Measurements from ENCODE around the gene SLC9B1. TPM values are rescaled to one million over a fixed set of nuclear protein-coding genes. Genes with fewer than 3 reads are reported as not detected.
"Not testable (repeated sequence)": the region's sequence is repeated elsewhere in the genome, so short reads cannot be mapped to it uniquely, and the experiment has no call there.

SLC9B1 gene
- total and polyA plus RNA-seq, 4 donors = 0.13 to 1.6 (median 1.6) TPM; not detected in 1

- Histone ChIP-seq H3K27ac (ENCODE audit: low read depth in 1 of 2, low read length in 2 of 2) (no peak overlapping the region), H3K27me3 (ENCODE audit: control insufficient read depth in 1 of 2, insufficient read depth in 2 of 2, low read length in 1 of 2) (no peaks in the 10 kb centered on the region), H3K9me3 (ENCODE audit: control insufficient read depth, low read length) (no peaks in the 10 kb centered on the region), H3K4me3 (ENCODE audit: low read length in 2 of 2) (no peak overlapping the region), H3K36me3 (ENCODE audit: control insufficient read depth in 1 of 2, insufficient read depth in 2 of 2, low read length in 1 of 2) (no peaks in the 10 kb centered on the region), H3K4me1 (ENCODE audit: control insufficient read depth in 1 of 2, insufficient read depth in 2 of 2, low read length in 2 of 2) (no peaks in the 10 kb centered on the region)
- intact Hi-C loops (cut with DNase I) = no loop called here
- ATAC-seq (ENCODE audit: low FRiP score) (no peak), DNase-seq (no peak)
- 91 to 93% methylated on average over 3 of the region's 3 CpGs for WGBS, 2 donors
These were observed 100.6 kb downstream of the SLC9B1 start for GRCh38 chr4:102918859-102919258.

- 53 to 54% methylated on average over 2 of the region's 2 CpGs for WGBS, 2 donors
- DNase-seq = no peak
- H3K9me3 ChIP-seq (ENCODE audit: control insufficient read depth, low read length) = no peaks in the 10 kb centered on the region
- no peaks in the 10 kb centered on the region for H3K27me3 ChIP-seq (ENCODE audit: control insufficient read depth in 1 of 2, insufficient read depth in 2 of 2, low read length in 1 of 2)
- no peaks in the 10 kb centered on the region for H3K4me1 ChIP-seq (ENCODE audit: control insufficient read depth in 1 of 2, insufficient read depth in 2 of 2, low read length in 2 of 2)
- H3K4me3 ChIP-seq (ENCODE audit: low read length in 2 of 2) = no peak overlapping the region
- ATAC-seq (ENCODE audit: low FRiP score) = no peak
- no peaks in the 10 kb centered on the region for H3K36me3 ChIP-seq (ENCODE audit: control insufficient read depth in 1 of 2, insufficient read depth in 2 of 2, low read length in 1 of 2)
- no peak overlapping the region for H3K27ac ChIP-seq (ENCODE audit: low read depth in 1 of 2, low read length in 2 of 2)
- intact Hi-C loops (cut with DNase I) = no loop called here
These were observed 117.7 kb downstream of the SLC9B1 start for GRCh38 chr4:102901804-102902203.

GRCh38 chr4:102897610-102898009 is 121.9 kb downstream of the SLC9B1 start:
- ATAC-seq (ENCODE audit: low FRiP score); H3K9me3 ChIP-seq (ENCODE audit: control insufficient read depth, low read length); H3K27ac ChIP-seq (ENCODE audit: low read depth in 1 of 2, low read length in 2 of 2); DNase-seq; H3K4me3 ChIP-seq (ENCODE audit: low read length in 2 of 2); intact Hi-C loops (cut with DNase I); H3K27me3 ChIP-seq (ENCODE audit: control insufficient read depth in 1 of 2, insufficient read depth in 2 of 2, low read length in 1 of 2); H3K36me3 ChIP-seq (ENCODE audit: control insufficient read depth in 1 of 2, insufficient read depth in 2 of 2, low read length in 1 of 2); H3K4me1 ChIP-seq (ENCODE audit: control insufficient read depth in 1 of 2, insufficient read depth in 2 of 2, low read length in 2 of 2): not testable (repeated sequence)
- WGBS, 2 donors = 75 to 83% methylated on average over 3 of the region's 3 CpGs

- intact Hi-C loops (cut with DNase I); ATAC-seq (ENCODE audit: low FRiP score); H3K9me3 ChIP-seq (ENCODE audit: control insufficient read depth, low read length); H3K36me3 ChIP-seq (ENCODE audit: control insufficient read depth in 1 of 2, insufficient read depth in 2 of 2, low read length in 1 of 2); DNase-seq; H3K27ac ChIP-seq (ENCODE audit: low read depth in 1 of 2, low read length in 2 of 2); H3K4me1 ChIP-seq (ENCODE audit: control insufficient read depth in 1 of 2, insufficient read depth in 2 of 2, low read length in 2 of 2); H3K27me3 ChIP-seq (ENCODE audit: control insufficient read depth in 1 of 2, insufficient read depth in 2 of 2, low read length in 1 of 2); H3K4me3 ChIP-seq (ENCODE audit: low read length in 2 of 2): not testable (repeated sequence)
- 91 to 95% methylated on average over 5 of the region's 5 CpGs for WGBS, 2 donors
These were observed 123.0 kb downstream of the SLC9B1 start for GRCh38 chr4:102896547-102896946.

GRCh38 chr4:102889866-102890265 is 129.6 kb downstream of the SLC9B1 start:
- H3K4me3 ChIP-seq (ENCODE audit: low read length in 2 of 2); H3K27me3 ChIP-seq (ENCODE audit: control insufficient read depth in 1 of 2, insufficient read depth in 2 of 2, low read length in 1 of 2); H3K9me3 ChIP-seq (ENCODE audit: control insufficient read depth, low read length); DNase-seq; ATAC-seq (ENCODE audit: low FRiP score); H3K36me3 ChIP-seq (ENCODE audit: control insufficient read depth in 1 of 2, insufficient read depth in 2 of 2, low read length in 1 of 2); intact Hi-C loops (cut with DNase I); H3K27ac ChIP-seq (ENCODE audit: low read depth in 1 of 2, low read length in 2 of 2); H3K4me1 ChIP-seq (ENCODE audit: control insufficient read depth in 1 of 2, insufficient read depth in 2 of 2, low read length in 2 of 2): not testable (repeated sequence)
- WGBS, 2 donors = 89 to 91% methylated on average over 3 of the region's 3 CpGs

- H3K27me3 ChIP-seq (ENCODE audit: control insufficient read depth in 1 of 2, insufficient read depth in 2 of 2, low read length in 1 of 2); DNase-seq; H3K36me3 ChIP-seq (ENCODE audit: control insufficient read depth in 1 of 2, insufficient read depth in 2 of 2, low read length in 1 of 2); H3K4me3 ChIP-seq (ENCODE audit: low read length in 2 of 2); H3K27ac ChIP-seq (ENCODE audit: low read depth in 1 of 2, low read length in 2 of 2); H3K9me3 ChIP-seq (ENCODE audit: control insufficient read depth, low read length); H3K4me1 ChIP-seq (ENCODE audit: control insufficient read depth in 1 of 2, insufficient read depth in 2 of 2, low read length in 2 of 2); intact Hi-C loops (cut with DNase I); ATAC-seq (ENCODE audit: low FRiP score): not testable (repeated sequence)
- 84 to 90% methylated on average over 2 of the region's 2 CpGs for WGBS, 2 donors
These were observed 130.9 kb downstream of the SLC9B1 start for GRCh38 chr4:102888570-102888969.

- no peak for ATAC-seq (ENCODE audit: low FRiP score)
- WGBS, 2 donors = 94 to 96% methylated on average over 2 of the region's 2 CpGs
These were observed 136.2 kb downstream of the SLC9B1 start for GRCh38 chr4:102883278-102883677.

GRCh38 chr4:102881343-102881742 is 138.2 kb downstream of the SLC9B1 start:
- WGBS, 2 donors = 82 to 86% methylated on average over 1 of the region's 1 CpG

More at GRCh38 chr4:102883278-102883677, 136.2 kb downstream of the SLC9B1 start:
- intact Hi-C loops (cut with DNase I) = no loop called here
- Histone ChIP-seq H3K27ac (ENCODE audit: low read depth in 1 of 2, low read length in 2 of 2) (no peak overlapping the region), H3K9me3 (ENCODE audit: control insufficient read depth, low read length) (no peaks in the 10 kb centered on the region), H3K4me1 (ENCODE audit: control insufficient read depth in 1 of 2, insufficient read depth in 2 of 2, low read length in 2 of 2) (no peaks in the 10 kb centered on the region), H3K4me3 (ENCODE audit: low read length in 2 of 2) (no peak overlapping the region), H3K27me3 (ENCODE audit: control insufficient read depth in 1 of 2, insufficient read depth in 2 of 2, low read length in 1 of 2) (no peaks in the 10 kb centered on the region), H3K36me3 (ENCODE audit: control insufficient read depth in 1 of 2, insufficient read depth in 2 of 2, low read length in 1 of 2) (no peaks in the 10 kb centered on the region)
- DNase-seq = no peak

GRCh38 chr4:102878901-102879300 is 140.6 kb downstream of the SLC9B1 start:
- DNase-seq (no peak), ATAC-seq (ENCODE audit: low FRiP score) (no peak)
- Histone ChIP-seq H3K36me3 (ENCODE audit: control insufficient read depth in 1 of 2, insufficient read depth in 2 of 2, low read length in 1 of 2) (no peaks in the 10 kb centered on the region), H3K27me3 (ENCODE audit: control insufficient read depth in 1 of 2, insufficient read depth in 2 of 2, low read length in 1 of 2) (no peaks in the 10 kb centered on the region), H3K9me3 (ENCODE audit: control insufficient read depth, low read length) (no peaks in the 10 kb centered on the region), H3K4me1 (ENCODE audit: control insufficient read depth in 1 of 2, insufficient read depth in 2 of 2, low read length in 2 of 2) (no peaks in the 10 kb centered on the region), H3K4me3 (ENCODE audit: low read length in 2 of 2) (no peak overlapping the region), H3K27ac (ENCODE audit: low read depth in 1 of 2, low read length in 2 of 2) (no peak overlapping the region)
- WGBS, 2 donors = 94% methylated on average over 3 of the region's 3 CpGs
- intact Hi-C loops (cut with DNase I) = no loop called here

More at GRCh38 chr4:102881343-102881742, 138.2 kb downstream of the SLC9B1 start:
- ATAC-seq (ENCODE audit: low FRiP score) (no peak), DNase-seq (no peak)
- H3K27ac ChIP-seq (ENCODE audit: low read depth in 1 of 2, low read length in 2 of 2) = no peak overlapping the region
- no peaks in the 10 kb centered on the region for H3K36me3 ChIP-seq (ENCODE audit: control insufficient read depth in 1 of 2, insufficient read depth in 2 of 2, low read length in 1 of 2)
- no peak overlapping the region for H3K4me3 ChIP-seq (ENCODE audit: low read length in 2 of 2)
- no peaks in the 10 kb centered on the region for H3K4me1 ChIP-seq (ENCODE audit: control insufficient read depth in 1 of 2, insufficient read depth in 2 of 2, low read length in 2 of 2)
- H3K9me3 ChIP-seq (ENCODE audit: control insufficient read depth, low read length) = no peaks in the 10 kb centered on the region
- intact Hi-C loops (cut with DNase I) = no loop called here
- H3K27me3 ChIP-seq (ENCODE audit: control insufficient read depth in 1 of 2, insufficient read depth in 2 of 2, low read length in 1 of 2) = no peaks in the 10 kb centered on the region
